ENCODE results near the gene UPF3A. TPM values are rescaled to one million over a fixed set of nuclear protein-coding genes. Genes with fewer than 3 reads are reported as not detected.

Gene UPF3A
- polyA plus RNA-seq, 2 of the 4 experiments (the other 2 are of a cell fraction): 51.0 to 62.6 TPM

DNA sequence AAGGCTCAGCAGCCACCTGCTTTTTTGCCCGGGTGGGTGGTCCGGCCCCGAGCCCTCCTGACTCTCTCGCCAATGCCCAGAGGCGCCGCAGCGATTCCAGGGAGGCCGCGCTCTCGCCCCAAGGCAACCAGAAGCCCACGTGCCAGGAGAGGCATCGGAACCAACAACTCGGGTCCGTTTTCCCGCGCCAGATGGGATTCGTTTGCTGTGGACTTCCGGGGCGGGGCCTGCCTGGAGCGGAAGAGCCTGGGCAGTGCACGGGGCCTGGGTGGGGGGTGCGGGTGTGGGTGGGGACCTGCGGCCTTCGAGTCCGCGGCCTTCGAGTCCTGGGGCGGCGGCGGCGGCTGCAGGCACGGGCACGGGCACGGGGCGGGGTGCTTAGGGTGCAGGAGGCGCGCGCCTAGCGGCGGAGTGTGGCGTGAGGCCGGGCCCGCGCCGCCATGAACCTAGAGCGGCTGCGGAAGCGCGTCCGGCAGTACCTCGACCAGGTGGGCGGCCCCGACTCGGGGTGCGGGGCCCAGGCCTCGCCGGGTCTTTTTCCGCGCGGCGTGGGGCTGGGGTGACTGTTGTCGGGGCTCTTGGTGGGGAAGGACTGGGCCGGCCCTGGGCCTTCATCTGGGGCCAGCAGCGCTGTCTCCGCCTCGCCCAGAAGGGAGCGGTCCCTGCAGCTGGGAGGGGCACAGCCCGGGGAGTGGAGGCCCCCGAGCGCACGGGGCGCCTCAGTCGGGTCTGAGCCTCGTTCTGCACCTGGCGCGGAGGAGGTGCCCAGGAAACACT lies 46.6 kb upstream of the UPF3A start, which contains the start of gene CDC16 (continued):
- TF ChIP-seq ZFP36 (IDR thresholded peaks at IDR 0.05; ENCODE audit: borderline replicate concordance, partially characterized antibody) (no peak), EHMT2 (IDR thresholded peaks at IDR 0.05; ENCODE audit: low read depth) (no peak), REST (IDR thresholded peaks at IDR 0.05) (no peak), HDAC2 (IDR thresholded peaks at IDR 0.05) (no peak), PBX3 (IDR thresholded peaks at IDR 0.05) (0 out of 2 replicates have a peak, but pooled peaks have one; percentile 28), E2F6 (IDR thresholded peaks at IDR 0.05; ENCODE audit: borderline replicate concordance, low read depth) (peak; percentile 99), RCOR1 (IDR thresholded peaks at IDR 0.05; ENCODE audit: low read depth, low read length) (no peak), BHLHE40 (IDR thresholded peaks at IDR 0.05; ENCODE audit: low read depth, low read length) (peak; percentile 24; the same call in 1 of the 2 replicates), HOXB13 (CRISPR knock-in tag; IDR thresholded peaks at IDR 0.05; ENCODE audit: low read depth) (peak; percentile 78), NPAS2 (CRISPR knock-in tag; IDR thresholded peaks at IDR 0.05; ENCODE audit: borderline replicate concordance) (peak; percentile 62; the same call in 1 of the 2 replicates), HMGXB4 (CRISPR knock-in tag; IDR thresholded peaks at IDR 0.05; ENCODE audit: borderline replicate concordance) (no peak), RFX5 (IDR thresholded peaks at IDR 0.05) (no peak), CBX2 (IDR thresholded peaks at IDR 0.05; ENCODE audit: borderline replicate concordance, low read depth) (no peak)
- TF ChIP-seq, protein P1, sequence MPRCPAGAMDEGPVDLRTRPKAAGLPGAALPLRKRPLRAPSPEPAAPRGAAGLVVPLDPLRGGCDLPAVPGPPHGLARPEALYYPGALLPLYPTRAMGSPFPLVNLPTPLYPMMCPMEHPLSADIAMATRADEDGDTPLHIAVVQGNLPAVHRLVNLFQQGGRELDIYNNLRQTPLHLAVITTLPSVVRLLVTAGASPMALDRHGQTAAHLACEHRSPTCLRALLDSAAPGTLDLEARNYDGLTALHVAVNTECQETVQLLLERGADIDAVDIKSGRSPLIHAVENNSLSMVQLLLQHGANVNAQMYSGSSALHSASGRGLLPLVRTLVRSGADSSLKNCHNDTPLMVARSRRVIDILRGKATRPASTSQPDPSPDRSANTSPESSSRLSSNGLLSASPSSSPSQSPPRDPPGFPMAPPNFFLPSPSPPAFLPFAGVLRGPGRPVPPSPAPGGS (IDR thresholded peaks at IDR 0.05): peak; percentile 52; the same call in 1 of the 3 replicates
- TF ChIP-seq, protein P2, sequence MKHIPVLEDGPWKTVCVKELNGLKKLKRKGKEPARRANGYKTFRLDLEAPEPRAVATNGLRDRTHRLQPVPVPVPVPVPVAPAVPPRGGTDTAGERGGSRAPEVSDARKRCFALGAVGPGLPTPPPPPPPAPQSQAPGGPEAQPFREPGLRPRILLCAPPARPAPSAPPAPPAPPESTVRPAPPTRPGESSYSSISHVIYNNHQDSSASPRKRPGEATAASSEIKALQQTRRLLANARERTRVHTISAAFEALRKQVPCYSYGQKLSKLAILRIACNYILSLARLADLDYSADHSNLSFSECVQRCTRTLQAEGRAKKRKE (CRISPR knock-in tag; IDR thresholded peaks at IDR 0.05; ENCODE audit: low read depth): peak; percentile 95

GRCh38 chr13:114235697-114236096 lies 45.7 kb upstream of the UPF3A start:
- Histone ChIP-seq H3K4me2 (peak overlapping the region; percentile 98), H3K9me3 (no peaks in the 10 kb centered on the region), H3K4me3 (peak overlapping the region; percentile 83), H3K4me1 (peaks cover 5% of the 10 kb centered on the region; the same call in 1 of the 3 replicates), H3K27ac (peak overlapping the region; percentile 94 to 97)
- ChIA-PET POLR2A (no interaction called here), CTCF (interaction anchor here (1.6 to 2.4 kb wide), 2 partner anchors 10 to 12 kb away, joined by 4 to 7 read pairs; no protein-coding TSS in a partner anchor)
- DNase-seq (ENCODE audit: low read depth in 1 of 2, low spot score in 1 of 2) (no peak), ATAC-seq (no peak), FAIRE-seq (no peak)
- WGBS (ENCODE audit: missing lambda C conversion rate): 5% methylated on average over 10 of the region's 10 CpGs
- no peak for TF ChIP-seq ZFP36 (IDR thresholded peaks at IDR 0.05; ENCODE audit: borderline replicate concordance, partially characterized antibody)
- no peak for TF ChIP-seq MAZ (IDR thresholded peaks at IDR 0.05; ENCODE audit: borderline replicate concordance, low read depth, low read length)
- TF ChIP-seq POLR2AphosphoS2 (conservative IDR thresholded peaks at IDR 0.05; ENCODE audit: low read length): no peak
- no peak for TF ChIP-seq KDM1A (IDR thresholded peaks at IDR 0.05; ENCODE audit: low read depth)
- no peak for TF ChIP-seq FOSL2 (IDR thresholded peaks at IDR 0.05)
- TF ChIP-seq FOSL2 (CRISPR knock-in tag; IDR thresholded peaks at IDR 0.05): no peak
- no peak for TF ChIP-seq RAD21 (conservative IDR thresholded peaks at IDR 0.05 in 1 of 2, IDR thresholded peaks at IDR 0.05 in 1 of 2)
- no peak for TF ChIP-seq PBX3 (IDR thresholded peaks at IDR 0.05)
- TF ChIP-seq EHMT2 (IDR thresholded peaks at IDR 0.05; ENCODE audit: low read depth): no peak
- TF ChIP-seq SMC3 (IDR thresholded peaks at IDR 0.05): no peak
- no peak for TF ChIP-seq HOXA7 (CRISPR knock-in tag; IDR thresholded peaks at IDR 0.05)
- TF ChIP-seq RFX5 (IDR thresholded peaks at IDR 0.05): no peak
- no peak for TF ChIP-seq ESRRA (IDR thresholded peaks at IDR 0.05; ENCODE audit: borderline replicate concordance, low read length)
- TF ChIP-seq HDAC2 (IDR thresholded peaks at IDR 0.05): no peak
- TF ChIP-seq CBX8 (IDR thresholded peaks at IDR 0.05): no peak
- TF ChIP-seq HEYL (CRISPR knock-in tag; IDR thresholded peaks at IDR 0.05): no peak

Data from A549 (cell line).